ENCODE results near the gene CDKL4.
"Not testable (repeated sequence)": the region's sequence is repeated elsewhere in the genome, so short reads cannot be mapped to it uniquely, and the experiment has no call there.

The CDKL4 gene

GRCh38 chr2:39228413-39229209 is 15.2 kb downstream of the CDKL4 start:
- no peak for DNase-seq

DNA sequence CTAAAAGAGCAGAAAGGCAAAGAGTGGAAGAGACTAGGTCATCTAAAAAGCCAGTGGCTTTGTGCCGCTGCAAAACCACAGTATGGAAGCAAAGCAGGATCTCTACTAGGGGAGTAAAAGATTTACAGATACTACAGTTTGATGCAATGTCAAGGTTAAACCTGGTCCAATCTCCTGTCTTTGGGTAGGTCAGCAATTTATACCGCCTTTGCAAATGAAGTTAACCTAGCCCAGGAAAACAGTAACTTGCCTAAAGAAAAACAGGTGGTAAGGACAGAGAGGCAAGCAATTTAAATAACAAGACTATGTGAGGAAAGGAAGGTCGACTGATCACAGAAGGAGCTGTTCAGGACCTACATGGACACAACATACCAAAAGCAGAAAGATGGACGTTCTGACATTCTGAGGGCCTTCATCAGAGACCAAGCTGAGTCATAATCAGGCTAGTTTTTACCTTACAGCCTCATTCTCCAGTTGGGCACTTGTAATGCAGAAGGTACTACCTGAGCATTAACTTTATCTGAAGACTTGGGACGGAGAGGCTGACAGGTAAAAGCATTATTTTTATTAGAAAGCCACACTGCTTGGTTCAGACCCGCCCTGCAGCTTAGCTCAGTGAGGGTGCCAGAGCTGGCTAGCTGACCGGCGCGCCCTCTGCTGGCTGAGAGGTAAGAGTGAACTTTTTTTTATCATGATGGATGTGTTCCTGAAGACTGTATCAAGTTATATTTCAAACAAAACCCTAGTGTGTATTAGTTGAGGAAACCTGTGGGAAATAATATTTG is 15.9 kb downstream of the CDKL4 start:
- DNase-seq, result peak; percentile 71

DNA sequence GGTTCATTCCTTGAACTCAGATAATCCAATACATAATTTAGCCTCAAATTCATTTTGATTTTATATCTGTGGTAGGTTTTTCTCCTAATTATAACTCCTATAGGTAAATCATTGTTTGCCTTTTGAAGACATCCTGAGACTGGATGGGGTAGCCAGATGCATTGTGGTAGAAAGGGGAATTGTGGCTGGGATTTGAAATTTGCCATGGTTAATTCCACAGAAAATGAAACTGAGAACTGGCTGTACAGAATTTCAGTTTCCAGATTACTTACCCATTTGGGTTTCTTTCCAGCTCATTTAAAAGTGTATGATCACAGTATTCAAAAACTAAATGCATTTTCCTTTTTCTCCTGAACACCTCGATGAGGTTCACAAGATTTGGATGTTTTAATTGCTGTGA is 18.2 kb downstream of the CDKL4 start:
- DNase-seq, result no peak

GRCh38 chr2:39223909-39224308 is 19.9 kb downstream of the CDKL4 start:
- DNase-seq, result no peak

- DNase-seq, result no peak
These were observed 22.3 kb downstream of the CDKL4 start for GRCh38 chr2:39221459-39221858.

DNA sequence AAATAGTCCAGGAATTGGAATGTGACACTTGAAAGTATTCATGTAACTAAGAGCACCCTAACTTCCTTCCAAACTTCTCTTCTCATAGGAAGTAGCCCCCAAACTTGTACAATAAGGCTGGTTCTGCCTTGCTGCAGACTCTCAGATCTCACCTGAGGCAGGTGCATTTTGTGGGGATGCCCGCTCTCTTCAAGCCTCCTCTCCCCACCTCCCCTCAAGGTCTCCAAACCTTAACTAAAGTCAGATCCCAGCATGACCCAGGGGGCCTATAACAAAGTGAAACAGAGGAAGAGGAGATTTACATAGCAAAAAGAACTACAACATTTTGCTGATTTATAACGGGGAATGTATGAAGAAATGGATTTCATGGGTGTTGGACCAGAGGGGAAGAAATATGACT is 23.6 kb downstream of the CDKL4 start:
- DNase-seq, result no peak

GRCh38 chr2:39218391-39218790 is 25.4 kb downstream of the CDKL4 start:
- DNase-seq, result no peak

DNA sequence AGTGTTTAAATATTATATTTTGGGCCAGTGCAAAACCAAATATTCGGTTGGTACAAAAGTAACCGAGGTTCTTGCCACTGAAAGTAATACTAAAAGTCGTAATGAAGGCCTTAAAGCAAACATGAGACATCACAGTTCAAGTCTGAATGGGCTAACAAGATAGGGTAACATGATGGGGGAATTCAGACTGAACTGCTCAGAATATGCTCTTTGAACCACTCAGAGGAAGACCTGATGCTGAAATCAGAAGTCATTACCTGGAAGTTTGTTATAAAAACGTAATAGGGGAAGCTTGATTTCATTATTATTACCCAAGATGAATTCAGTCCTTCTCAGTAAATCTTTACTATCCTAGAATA is 26.6 kb downstream of the CDKL4 start:
- DNase-seq, result no peak

- DNase-seq, result no peak
These were observed 27.2 kb downstream of the CDKL4 start for GRCh38 chr2:39216346-39217191.

GRCh38 chr2:39215545-39215944 is 28.2 kb downstream of the CDKL4 start:
- no peak for DNase-seq

GRCh38 chr2:39213015-39213414 is 30.8 kb downstream of the CDKL4 start:
- DNase-seq, result no peak

DNA sequence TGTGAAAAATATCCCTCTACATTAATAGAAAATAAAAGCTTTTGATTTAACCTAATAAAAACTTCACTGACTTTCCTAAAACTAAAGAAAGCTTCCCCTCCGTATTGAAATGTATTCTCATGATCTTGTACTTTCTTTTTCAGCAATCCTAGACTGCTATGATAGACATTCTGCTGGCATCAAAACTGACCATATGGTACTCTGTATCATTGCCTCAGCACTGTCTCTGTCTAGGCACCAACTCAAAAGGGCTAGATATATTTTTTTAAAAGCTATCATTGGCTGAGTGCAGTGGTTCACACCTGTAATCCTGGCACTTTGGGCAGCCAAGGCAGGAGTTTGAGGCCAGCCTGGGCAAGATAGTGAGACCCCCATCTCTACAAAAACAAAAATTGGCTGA is 32.9 kb downstream of the CDKL4 start:
- DNase-seq, result no peak

- no peak for DNase-seq
These were observed 40.4 kb downstream of the CDKL4 start for GRCh38 chr2:39203382-39203781.

- no peak for DNase-seq
These were observed 41.0 kb downstream of the CDKL4 start for GRCh38 chr2:39202639-39203369.

DNA sequence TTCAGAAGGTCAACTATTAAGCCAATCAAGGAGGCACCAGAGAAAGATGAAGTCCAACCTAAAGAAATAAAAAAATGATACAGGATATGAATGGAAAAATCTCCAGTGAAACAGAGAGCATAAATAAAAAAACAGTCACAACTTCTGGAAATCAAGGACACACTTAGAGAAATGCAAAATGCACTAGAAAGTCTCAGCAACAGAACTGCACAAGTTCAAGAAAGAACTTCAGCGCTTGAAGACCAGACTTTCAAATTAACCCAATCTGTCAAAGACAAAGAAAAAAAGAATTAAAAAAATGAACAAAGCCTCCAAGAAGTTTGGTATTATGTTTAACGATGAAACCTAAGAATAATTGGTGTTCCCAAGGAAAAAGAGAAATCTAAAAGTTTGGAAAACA is 46.8 kb downstream of the CDKL4 start:
- not testable (repeated sequence) for DNase-seq

DNA sequence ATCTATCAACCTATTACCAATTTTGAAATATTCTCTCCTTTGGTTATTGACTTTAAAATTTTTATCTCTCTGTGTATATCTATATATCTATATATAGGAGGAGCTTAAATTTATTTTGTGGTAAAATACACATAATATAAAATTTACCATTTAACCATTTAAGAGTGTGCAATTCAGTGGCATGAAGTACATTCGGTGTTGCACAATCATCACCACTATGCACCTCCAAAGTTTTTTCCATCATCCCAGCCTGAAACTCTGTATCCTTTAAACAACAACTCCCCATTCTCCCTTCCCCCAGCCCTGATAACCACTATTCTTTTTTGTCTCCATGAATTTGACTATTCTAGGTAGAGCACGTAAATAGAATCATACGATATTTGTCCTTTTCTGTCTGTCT is 49.1 kb downstream of the CDKL4 start:
- no peak for DNase-seq

DNA sequence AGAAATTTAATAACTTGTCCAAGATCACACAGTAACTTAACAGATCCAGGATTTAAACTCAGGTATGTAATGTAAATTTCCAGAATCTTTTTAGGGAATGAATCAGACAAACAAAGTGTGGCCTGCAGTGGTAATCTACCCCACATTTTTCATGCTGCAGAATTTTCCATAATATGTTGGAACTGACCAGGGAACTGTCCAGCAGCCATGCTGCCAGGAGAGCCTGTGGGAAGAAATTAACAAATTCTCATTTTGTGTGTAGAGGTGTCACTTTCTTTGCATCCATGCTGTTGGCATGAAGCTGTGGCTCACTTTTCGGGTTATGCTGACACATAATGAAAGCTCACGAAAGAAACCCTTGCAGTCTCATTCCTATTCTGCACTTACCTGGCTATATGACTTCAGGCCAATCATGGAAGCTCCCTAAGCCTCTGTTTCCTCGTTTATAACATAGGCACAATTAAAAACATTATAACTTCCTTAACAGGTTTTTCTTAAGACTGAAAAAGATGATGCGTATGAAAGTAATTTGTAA is 54.7 kb downstream of the CDKL4 start:
- DNase-seq, result no peak

- no peak for DNase-seq
These were observed 60.1 kb downstream of the CDKL4 start for GRCh38 chr2:39183673-39184072.

- no peak for DNase-seq
These were observed 62.5 kb downstream of the CDKL4 start for GRCh38 chr2:39181297-39181696.

GRCh38 chr2:39179974-39180960 is 63.5 kb downstream of the CDKL4 start:
- no peak for DNase-seq

DNA sequence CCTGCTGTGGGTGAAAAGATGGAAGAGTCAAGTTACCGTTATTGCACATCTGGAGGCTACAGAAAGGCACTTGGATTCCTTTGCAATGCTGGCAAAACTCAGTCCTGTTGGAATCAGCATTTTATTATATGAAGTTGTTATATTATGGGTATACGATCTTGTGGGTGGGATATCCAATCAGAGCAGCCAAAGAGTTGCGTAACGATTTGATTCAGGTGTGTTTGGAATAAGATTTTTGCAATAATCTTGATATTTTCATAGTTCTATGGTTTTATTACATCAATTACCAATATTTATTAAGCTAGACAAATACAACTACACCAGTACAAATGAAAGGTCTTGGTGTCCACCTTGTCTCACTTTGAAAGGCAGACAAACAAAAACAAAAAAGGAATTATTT is 65.0 kb downstream of the CDKL4 start:
- no peak for DNase-seq
